Measurements from ENCODE around the gene CDH4.

- TF ChIP-seq, protein P1, sequence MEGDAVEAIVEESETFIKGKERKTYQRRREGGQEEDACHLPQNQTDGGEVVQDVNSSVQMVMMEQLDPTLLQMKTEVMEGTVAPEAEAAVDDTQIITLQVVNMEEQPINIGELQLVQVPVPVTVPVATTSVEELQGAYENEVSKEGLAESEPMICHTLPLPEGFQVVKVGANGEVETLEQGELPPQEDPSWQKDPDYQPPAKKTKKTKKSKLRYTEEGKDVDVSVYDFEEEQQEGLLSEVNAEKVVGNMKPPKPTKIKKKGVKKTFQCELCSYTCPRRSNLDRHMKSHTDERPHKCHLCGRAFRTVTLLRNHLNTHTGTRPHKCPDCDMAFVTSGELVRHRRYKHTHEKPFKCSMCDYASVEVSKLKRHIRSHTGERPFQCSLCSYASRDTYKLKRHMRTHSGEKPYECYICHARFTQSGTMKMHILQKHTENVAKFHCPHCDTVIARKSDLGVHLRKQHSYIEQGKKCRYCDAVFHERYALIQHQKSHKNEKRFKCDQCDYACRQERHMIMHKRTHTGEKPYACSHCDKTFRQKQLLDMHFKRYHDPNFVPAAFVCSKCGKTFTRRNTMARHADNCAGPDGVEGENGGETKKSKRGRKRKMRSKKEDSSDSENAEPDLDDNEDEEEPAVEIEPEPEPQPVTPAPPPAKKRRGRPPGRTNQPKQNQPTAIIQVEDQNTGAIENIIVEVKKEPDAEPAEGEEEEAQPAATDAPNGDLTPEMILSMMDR (IDR thresholded peaks at IDR 0.05; ENCODE audit: borderline replicate concordance, extremely low read depth, low read length, poor library complexity, severe bottlenecking): no peak
- TF ChIP-seq EZH2 (IDR thresholded peaks at IDR 0.05; ENCODE audit: borderline replicate concordance, low read depth, low read length, severe bottlenecking): no peak
Measured at GRCh38 chr20:61940491-61940890, 688.4 kb downstream of the CDH4 start.
